ENCODE measurements around the gene ACSS3. TPM values are rescaled to one million over a fixed set of nuclear protein-coding genes. Genes with fewer than 3 reads are reported as not detected.

ACSS3 gene
- total and polyA plus RNA-seq, 2 donors (not counting 3 experiments of a cell fraction or from before 2014, with no cell fraction given) = 0.12 to 0.86 TPM

- no peaks in the 10 kb centered on the region for H3K9me1 ChIP-seq (replicated peaks; ENCODE audit: control insufficient read depth, extremely low read depth, insufficient read depth, low read length)
- dilution Hi-C loops (cut with MboI; ENCODE audit: extremely low pct_ligation_motif_present, low sequenced_read_pairs) = no loop called here
- H3K79me2 ChIP-seq (ENCODE audit: control insufficient read depth, insufficient read depth, low read length) = no peaks in the 10 kb centered on the region
- DNase-seq (ENCODE audit: low read depth, low spot score) = peak; percentile 25
- ChIA-PET POLR2A (no interaction called here), CTCF (no interaction called here)
- peak overlapping the region; percentile 36 for H3K4me2 ChIP-seq (ENCODE audit: insufficient read depth, low read length)
- no TSS peak for BruUV-seq (replicated peaks)
- no peaks in the 10 kb centered on the region for H3K9me3 ChIP-seq (replicated peaks; ENCODE audit: control insufficient read depth, insufficient read depth, low read length)
- no peak overlapping the region for H3K9ac ChIP-seq (replicated peaks; ENCODE audit: extremely low read depth, insufficient read depth, low read length)
- intact Hi-C loops (cut with micrococcal nuclease) = no loop called here
- H3K27ac ChIP-seq (ENCODE audit: insufficient read depth, low read depth, low read length) = no peak overlapping the region
- no peak for TF ChIP-seq GATA2 (IDR thresholded peaks at IDR 0.05; ENCODE audit: insufficient read depth, insufficient read length, low read depth, low read length)
- TF ChIP-seq FOS (IDR thresholded peaks at IDR 0.05; ENCODE audit: borderline replicate concordance, insufficient read depth, low read length) = no peak
- no peak for TF ChIP-seq JUN (IDR thresholded peaks at IDR 0.05; ENCODE audit: borderline replicate concordance, insufficient read depth, insufficient read length, low read depth)
- no peak for TF ChIP-seq EZH2 (IDR thresholded peaks at IDR 0.05; ENCODE audit: borderline replicate concordance, low read depth, low read length, severe bottlenecking)
- TF ChIP-seq POLR2A (IDR thresholded peaks at IDR 0.05; ENCODE audit: low read depth, low read length) = no peak
- no peak for TF ChIP-seq CTCF (IDR thresholded peaks at IDR 0.05; ENCODE audit: extremely low read depth in 1 of 2, insufficient read depth in 1 of 2, low read depth in 1 of 2, low read length in 2 of 2)
- no peak for TF ChIP-seq POLR2AphosphoS5 (IDR thresholded peaks at IDR 0.05; ENCODE audit: insufficient read depth, low read depth, low read length)
- TF ChIP-seq MAX (IDR thresholded peaks at IDR 0.05; ENCODE audit: insufficient read depth, insufficient read length) = no peak
- TF ChIP-seq MYC (IDR thresholded peaks at IDR 0.05; ENCODE audit: low read depth, low read length) = no peak
- H3K36me3 ChIP-seq (ENCODE audit: control insufficient read depth in 2 of 2, extremely low read depth in 1 of 2, insufficient read depth in 2 of 2, low read length in 2 of 2) = no peaks in the 10 kb centered on the region
- no peak overlapping the region for H3K4me3 ChIP-seq (replicated peaks in 1 of 3; ENCODE audit: insufficient read depth in 1 of 3, low read depth in 1 of 3, low read length in 3 of 3)
- no peak overlapping the region for H2AFZ ChIP-seq (ENCODE audit: low read depth, low read length)
- no peaks in the 10 kb centered on the region for H4K20me1 ChIP-seq (replicated peaks; ENCODE audit: control insufficient read depth, extremely low read depth, insufficient read depth, low read length)
- no peak for FAIRE-seq
- no peaks in the 10 kb centered on the region for H3K27me3 ChIP-seq (ENCODE audit: control insufficient read depth in 2 of 2, insufficient read depth in 2 of 2, low read length in 2 of 2)
- peaks cover 14% of the 10 kb centered on the region for H3K4me1 ChIP-seq (ENCODE audit: control insufficient read depth, extremely low read depth, insufficient read depth, low read length)
Measured at GRCh38 chr12:81203671-81204204, 125.9 kb downstream of the ACSS3 start.

Measured in endothelial cell of umbilical vein (primary cell).